ENCODE results near the gene MAPK11.

MAPK11 gene

DNA sequence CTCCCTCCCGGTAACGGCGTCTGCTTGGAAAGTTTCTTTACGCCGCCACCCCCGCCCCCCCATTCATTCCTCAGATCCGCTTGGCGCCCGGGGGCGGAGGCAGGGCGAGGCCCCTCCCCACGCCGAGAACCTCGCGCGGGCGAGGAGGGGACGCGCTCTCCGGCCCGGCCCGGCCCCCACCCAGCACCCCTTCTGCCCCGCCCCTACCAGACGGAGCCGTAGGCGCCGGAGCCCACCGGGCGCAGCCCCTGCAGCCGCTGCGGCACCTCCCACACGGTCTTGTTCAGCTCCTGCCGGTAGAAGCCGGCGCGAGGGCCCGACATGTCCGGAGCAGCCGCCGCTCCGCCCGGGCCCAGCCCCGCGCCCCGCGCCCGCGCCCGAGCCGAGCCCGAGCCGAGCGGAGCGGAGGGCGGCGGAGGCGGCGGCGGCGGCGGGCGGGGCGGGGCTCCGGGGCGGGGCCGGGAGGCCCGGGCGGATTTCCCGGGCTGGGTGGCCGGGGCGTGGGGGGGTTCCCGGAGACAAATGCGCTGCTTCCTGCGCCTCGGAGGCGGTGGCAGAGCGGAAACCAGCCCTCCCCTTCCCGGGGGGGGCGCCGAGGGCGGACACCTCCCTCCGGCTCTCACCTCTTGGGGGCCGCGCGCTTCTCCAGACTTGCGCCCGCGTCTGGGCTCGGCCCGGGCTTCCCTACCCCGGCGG lies at the start of gene MAPK11:
MAPK11 (minus strand) TSS at position 411 of the 696 bp plus-strand sequence; CDS start at position 323, 88 bp downstream.
- no peak for DNase-seq (ENCODE audit: low read depth, low spot score)

- DNase-seq (ENCODE audit: low read depth, low spot score): no peak
Measured at GRCh38 chr22:50319503-50319951, 49.3 kb upstream of the MAPK11 start.

GRCh38 chr22:50318698-50319411 lies 48.7 kb upstream of the MAPK11 start:
- DNase-seq (ENCODE audit: low read depth, low spot score): no peak

- no peak for DNase-seq (ENCODE audit: low read depth, low spot score)
Measured at GRCh38 chr22:50318356-50318697, 48.1 kb upstream of the MAPK11 start.

DNA sequence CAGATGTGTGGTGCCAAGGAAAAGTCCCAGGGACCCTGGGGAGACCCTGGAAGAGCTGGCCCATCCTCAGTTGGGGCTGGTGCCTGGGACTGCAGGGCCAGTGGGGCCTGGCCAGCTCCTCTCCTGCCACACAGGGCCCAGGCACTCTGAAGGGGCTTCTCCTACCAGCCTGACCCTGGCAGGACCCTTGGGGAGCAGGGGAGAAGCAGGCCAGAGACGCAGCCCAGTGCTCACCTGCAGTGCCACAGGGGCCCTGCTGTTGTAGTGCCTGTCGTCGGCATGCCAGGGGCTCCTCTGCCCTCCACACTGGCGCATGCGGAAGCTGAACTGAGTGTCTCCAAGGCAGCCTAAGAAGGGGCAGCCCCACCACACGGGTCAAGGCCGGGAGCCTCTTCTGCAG lies 47.5 kb upstream of the MAPK11 start:
- no peak for DNase-seq (ENCODE audit: low read depth, low spot score)

- no peak for DNase-seq (ENCODE audit: low read depth, low spot score)
Measured at GRCh38 chr22:50317178-50317577, 47.0 kb upstream of the MAPK11 start.

- no peak for DNase-seq (ENCODE audit: low read depth, low spot score)
Measured at GRCh38 chr22:50316114-50317065, 46.2 kb upstream of the MAPK11 start.

DNA sequence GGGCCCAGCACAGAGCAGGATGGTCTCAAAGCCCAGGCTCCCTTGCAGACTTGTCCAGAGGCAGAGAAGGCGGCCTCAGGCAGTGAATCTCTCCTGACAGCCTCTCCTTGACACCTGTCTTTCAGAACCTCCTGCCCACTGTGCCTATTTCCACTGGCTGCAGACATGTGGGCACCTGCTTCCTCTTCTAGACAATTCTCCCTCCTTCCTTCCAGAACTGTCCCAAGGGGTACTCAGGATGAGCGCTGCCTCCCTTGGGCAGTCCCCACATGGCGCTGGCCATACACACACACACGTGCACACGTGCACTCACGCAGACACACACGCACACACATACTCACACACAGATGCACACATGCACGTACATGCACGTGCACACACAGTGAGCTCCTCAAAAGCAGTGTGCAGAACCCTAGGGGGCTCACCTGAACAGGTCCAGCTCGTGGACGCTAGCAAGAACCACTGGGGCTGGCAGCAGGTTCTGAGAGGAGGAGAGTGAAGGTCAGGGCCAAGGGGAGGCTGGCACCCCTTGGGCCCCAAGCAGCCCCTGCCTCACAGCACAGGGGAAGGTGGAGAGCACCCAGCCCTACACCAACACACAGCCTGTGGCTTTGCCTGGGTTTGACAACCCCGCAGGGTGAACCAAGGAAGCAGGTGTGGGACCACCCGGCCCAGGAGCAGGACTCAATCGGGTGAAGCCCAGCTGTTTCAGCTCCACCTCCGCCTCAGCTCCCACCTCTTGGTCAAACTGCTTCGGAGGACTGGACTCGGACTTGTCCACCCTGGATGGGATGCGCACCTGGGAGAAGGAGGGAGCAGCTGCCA lies 45.3 kb upstream of the MAPK11 start:
- DNase-seq (ENCODE audit: low read depth, low spot score): no peak

- no peak for DNase-seq (ENCODE audit: low read depth, low spot score)
Measured at GRCh38 chr22:50314455-50315288, 44.5 kb upstream of the MAPK11 start.

DNA sequence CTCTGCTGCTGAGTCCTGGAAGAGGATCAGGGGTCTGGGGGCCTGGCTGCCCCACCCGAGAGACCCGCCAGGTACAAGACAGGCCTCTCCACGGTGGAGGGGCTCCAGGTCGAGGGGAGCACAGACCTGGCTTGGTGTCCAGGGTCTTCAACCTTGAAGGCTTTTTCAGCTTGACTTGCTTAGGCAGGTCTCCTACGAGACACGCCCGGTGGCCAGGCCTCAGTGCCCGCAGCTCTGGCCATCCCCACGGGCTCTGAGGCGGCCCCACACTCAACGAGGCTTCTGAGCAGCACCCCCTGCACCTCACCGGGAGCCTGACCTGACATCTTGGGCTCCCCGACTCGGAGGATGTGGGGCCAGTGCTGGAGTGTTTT lies 43.9 kb upstream of the MAPK11 start:
- DNase-seq (ENCODE audit: low read depth, low spot score): no peak

DNA sequence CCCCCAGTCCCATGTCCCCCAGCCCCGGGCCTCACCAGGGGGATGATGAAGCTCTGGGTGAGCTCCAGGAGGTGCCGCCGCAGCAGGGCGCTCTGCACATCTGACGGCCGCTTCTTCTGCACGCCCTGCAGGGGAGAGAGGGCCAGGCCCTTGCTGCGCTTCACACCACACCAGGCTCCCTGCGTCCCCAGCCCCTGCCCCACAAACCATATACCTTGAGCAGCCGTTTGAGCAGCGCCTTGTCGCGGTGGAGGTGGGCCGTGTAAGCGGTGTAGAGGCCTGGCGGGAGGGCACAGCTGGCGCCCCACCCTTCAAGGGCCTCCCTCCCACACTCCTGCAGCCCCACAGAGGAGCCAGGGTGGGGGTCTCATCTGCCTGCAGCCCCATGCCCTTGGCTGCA lies 43.4 kb upstream of the MAPK11 start:
- DNase-seq (ENCODE audit: low read depth, low spot score): no peak

- DNase-seq (ENCODE audit: low read depth, low spot score): no peak
Measured at GRCh38 chr22:50313021-50313420, 42.8 kb upstream of the MAPK11 start.

DNA sequence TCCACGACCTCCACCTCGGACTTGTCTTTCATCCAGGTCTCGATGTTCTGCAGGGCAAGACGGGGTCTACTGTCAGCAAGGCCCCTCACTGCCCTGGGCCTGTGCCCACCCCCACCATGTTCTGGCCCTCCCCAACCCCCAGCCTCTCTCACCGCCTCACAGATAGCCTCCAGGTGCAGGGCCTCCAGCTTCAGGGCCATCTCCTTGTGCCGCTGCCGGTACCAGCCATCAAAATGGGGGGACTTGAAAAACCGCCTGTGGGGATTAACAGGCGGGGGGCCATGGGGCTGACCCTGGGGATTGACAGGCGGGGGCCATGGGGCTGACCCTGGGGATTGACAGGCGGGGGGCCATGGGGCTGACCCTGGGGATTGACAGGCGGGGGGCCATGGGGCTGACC lies 42.2 kb upstream of the MAPK11 start:
- no peak for DNase-seq (ENCODE audit: low read depth, low spot score)

DNA sequence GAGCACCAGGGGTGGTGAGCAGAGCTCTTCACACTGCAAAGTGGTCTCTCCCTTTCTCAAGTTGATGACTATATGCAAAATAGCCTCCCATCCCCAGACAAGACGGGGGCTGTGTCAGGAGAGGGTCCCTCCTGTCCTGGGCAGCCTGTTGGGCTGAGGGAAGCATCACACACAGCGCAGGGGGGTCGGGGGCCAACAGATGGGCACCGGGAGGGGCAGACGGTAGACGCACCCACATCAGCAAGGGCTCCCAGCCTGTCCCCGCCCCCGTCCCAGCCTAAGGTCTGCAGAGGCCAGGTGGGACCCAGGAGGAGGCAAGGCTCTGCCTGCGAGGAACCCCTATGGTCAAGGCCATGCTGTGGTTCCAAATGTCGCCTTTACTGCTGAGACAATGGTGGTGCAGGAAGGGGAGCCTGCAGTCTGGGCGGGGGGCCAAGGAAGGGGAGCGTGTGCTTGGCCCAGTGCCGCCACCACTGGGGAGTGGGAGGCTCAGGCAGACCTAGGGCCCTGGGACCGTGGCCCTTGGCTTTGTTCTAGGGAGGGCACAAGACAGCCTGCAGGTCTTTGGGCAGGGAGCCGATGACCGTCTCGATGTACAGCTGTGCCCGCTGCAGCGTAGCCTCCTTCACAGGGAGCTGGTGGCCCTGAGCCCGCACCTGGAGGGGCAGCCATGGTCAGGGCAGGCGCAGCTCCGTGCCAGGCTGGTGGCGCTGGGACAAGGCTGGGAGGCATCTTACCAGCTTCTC lies 41.6 kb upstream of the MAPK11 start:
- DNase-seq (ENCODE audit: low read depth, low spot score): no peak

DNA sequence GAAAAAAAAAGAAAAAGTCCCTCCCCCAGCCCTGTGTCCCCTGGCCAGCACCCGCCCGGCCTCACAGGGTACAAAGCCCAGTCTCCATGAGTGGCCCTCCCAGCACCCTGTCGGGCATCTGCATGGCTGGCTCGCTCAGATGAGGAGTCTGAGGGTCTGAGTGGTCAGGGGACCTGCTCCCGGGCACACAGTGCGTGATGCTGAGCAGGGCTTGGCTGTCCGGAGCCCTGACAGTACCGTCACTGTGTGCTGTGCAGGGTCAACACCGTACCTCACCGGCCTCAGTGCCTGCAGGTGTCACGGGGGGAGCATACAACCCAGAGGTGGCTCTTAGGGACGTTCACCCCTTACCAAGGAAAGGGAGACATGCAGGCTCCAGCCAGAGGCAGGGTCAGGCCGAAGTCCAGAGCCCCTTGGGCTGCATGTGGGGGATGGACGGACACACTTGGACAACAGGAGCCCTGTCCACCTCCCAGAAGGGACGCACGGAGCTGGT lies 40.8 kb upstream of the MAPK11 start:
- DNase-seq (ENCODE audit: low read depth, low spot score): no peak

- DNase-seq (ENCODE audit: low read depth, low spot score): no peak
Measured at GRCh38 chr22:50310031-50310722, 40.0 kb upstream of the MAPK11 start.

DNA sequence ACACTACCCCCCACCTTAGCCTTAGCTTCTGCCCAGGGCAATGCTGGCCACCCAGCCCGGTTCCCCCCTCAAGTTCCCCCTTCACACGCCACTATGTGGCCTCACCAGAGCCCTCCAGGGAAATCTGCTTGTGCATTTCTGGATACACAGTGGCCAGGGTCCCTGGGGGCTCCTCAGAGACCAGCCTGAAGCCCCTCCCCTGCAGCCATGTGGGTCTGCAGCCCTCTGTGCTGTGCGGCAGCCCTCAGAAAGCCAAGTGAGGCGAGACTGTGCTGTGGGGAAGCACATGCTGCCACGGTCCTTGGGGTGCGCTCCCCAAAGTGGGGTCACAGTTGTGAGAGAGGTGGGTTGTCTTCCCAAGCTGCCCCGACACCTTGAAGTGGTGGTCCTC lies 39.4 kb upstream of the MAPK11 start:
- no peak for DNase-seq (ENCODE audit: low read depth, low spot score)

- no peak for DNase-seq (ENCODE audit: low read depth, low spot score)
Measured at GRCh38 chr22:50308986-50309600, 38.9 kb upstream of the MAPK11 start.

DNA sequence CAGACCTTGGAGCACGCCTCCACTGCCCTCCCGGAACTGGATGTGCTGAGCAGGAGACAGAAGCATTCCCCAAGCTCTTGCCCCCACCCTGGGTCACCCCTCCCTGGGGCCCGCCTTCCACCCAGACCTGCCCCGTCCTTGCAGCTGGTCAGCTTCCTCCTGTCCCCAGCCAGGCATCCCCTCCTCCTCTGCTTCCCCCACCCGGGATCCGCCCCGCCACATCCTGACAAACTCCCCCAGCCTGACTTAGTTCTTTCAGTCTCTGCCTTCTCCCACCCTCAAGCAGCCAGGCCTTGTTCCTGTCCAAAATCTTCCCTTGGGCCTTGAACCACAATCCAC lies 38.4 kb upstream of the MAPK11 start:
- no peak for DNase-seq (ENCODE audit: low read depth, low spot score)
